Activated CD4-positive, alpha-beta T cell treated with anti-CD3 and anti-CD28 coated beads, Interleukin-2, amount 50 U/mL, for 48 hours (primary cell): ENCODE data around the gene TK2.

Experiments used
- DNase-seq, 2 experiments: peaks; one replicate each; pipeline ENCODE4 v3.0.0-alpha.2; 2020

The TK2 gene

DNA sequence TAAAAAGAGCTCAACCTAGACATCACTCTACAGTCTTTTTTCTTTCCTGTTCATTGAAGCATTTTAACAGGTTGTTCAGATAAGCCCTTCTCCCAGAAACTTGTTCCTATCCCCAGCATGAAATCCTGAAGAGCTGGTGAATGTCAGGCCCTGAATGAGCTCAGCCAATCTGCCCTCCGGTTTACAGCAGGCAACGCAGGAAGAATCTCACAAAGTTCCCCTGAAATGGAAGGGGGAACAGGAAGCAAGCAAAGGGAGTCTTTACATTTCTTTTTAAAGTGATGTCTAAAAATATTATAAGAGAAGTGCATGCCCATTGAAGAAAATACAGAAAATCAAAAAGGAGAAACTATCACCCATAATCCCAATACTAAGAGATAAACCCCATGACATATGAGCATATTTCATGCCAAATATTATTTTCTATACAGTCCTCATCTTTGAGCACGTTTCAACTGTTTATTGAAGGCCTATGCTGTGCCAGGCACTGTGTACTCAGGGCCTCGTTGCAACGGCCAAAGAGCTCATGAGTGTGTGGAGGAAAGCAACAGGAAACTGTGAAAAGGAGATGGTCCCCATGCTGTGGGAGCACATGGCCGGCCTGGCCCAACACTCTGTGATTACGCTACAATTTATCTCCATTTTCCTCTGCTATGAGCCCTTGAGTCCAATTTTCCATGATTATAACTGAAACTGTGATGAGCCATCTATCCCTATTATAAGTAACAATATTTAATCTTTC is 5.7 kb downstream of the TK2 start:
- DNase-seq = no peak

DNA sequence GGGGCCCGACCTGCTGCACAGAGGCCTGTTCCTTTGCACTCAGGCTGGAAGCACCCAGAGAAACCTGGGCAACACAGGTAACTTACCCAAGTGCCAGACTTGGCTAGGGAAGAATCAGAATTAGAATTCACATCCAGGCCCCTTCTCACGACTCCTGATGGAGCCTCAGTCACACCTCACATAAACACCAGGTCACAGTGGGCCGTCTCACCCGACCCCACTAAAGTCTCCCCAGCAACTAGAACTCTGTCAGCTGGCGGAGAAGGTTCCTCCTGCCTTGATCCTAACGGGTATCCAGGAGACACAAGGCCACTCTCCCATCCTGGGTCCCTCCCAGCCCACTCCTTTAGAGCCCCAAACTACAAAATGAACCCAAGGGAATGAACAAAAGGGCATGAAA is 6.4 kb downstream of the TK2 start:
- no peak for DNase-seq

DNA sequence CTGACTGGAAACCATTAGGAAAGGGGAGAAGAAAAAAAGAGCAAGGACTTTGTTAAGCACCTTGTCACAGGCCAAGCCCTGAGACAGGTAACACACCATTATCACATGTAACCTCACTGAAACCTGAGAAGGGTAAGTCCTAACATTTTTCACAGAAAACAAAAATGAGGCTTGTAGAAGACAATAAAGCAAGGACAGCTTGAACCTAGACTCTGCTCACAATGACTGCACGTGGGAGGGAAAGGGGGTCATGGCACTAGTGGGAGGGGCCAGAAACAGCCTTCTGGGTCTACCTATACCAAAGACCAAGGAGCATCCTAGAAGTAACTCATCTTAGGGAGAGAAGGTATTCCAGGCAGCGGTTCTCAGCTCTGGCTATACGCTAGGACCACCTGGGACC is 7.5 kb downstream of the TK2 start:
- no peak for DNase-seq

DNA sequence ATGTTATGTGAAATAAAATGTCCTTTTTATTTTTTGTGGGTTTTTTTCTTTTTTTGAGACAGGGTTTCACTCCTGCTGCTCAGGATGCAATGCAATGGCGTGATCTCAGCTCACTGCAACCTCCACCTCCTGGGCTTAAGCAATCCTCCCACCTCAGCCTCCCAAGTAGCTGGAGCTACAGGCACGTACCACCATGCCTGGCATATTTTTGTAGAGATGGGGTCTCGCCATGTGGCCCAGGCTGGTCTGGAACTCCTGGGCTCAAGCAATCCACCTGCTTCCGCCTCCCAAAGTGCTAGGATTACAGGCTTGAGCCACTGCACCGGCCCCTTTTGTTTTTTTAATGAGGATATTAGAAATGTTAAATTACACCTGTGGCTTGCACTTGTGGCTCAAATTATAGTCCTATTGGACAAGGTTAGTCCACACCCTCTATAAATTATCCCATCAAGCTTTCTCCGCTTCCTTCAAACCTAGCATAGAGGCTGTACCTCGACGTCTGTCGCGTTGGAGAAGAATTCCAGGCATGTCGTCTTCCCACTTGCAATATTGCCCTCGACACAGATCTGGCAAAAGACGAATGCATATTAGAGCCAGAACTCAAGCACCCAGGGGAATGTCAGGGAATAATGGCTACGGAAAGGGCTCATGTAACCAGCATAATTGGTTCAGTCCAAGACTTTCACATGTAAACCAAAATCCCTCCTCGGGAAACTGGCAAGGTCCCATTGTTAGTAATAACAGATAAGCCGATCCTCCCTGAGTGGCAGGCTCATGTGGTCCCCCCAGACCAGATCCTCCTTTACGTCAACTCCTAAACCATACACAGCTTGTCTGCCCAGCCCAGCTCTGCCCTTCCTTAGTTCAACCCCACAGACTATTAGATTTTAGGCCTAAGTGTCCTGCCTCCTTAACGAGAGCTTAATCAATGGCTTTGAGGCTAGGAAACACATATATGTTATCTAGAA is 8.2 kb downstream of the TK2 start:
- DNase-seq = no peak

DNA sequence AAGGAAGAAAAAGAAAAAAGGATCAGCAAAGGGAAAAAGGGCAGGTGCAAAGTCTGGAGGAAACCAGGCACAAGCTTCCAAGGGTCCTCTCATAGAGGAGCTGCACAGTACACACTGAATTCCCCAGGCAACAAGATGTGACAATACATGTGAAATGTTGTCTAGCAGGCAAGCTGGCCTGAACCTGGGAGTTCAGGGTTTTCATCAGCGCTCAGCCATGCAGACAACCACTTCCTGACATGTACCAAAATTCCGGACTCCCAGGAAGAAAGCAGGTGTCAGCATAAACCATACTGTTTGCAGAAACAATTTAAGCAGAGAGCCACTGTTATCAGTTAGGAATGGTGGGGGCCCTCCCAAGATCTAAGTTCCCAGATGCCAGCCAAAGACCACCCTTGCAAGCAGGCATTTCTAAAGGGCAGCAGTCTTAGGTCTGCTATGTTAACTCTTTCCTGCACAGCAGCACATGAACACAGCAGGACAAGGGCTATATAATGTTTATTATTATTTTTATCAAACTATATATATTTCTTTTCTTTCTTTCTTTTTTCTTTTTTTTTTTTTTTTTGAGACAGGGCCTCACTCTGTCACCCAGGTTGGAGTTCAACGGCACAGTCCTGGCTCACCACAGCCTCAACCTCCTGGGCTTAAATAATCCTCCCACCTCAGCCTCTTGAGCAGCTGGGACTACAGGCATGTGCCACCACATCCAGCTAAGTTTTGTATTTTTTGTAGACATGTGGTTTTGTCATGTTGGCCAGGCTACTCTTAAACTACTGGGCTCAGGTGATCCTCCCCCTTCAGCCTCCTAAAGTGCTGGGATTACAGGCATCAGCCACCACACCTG is 10.1 kb downstream of the TK2 start:
- DNase-seq = no peak

DNA sequence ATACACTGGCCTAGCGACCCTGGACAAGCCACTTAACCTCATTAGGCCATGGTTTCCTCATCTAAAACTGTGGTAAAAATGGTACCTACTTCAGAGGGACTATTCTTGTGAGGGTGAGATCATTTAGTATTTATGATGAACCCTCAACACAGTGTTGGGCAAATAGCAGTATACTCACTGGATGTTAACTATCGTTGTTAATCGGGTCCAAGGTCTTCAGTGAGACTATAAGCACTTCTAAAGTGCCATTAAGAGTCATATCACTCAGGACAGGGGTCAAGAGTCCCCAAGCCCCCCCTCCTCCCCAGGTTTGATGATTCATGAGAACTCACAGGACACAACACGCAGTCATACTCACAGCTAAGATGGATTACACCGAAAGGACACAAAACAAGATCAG is 11.0 kb downstream of the TK2 start:
- no peak for DNase-seq

DNA sequence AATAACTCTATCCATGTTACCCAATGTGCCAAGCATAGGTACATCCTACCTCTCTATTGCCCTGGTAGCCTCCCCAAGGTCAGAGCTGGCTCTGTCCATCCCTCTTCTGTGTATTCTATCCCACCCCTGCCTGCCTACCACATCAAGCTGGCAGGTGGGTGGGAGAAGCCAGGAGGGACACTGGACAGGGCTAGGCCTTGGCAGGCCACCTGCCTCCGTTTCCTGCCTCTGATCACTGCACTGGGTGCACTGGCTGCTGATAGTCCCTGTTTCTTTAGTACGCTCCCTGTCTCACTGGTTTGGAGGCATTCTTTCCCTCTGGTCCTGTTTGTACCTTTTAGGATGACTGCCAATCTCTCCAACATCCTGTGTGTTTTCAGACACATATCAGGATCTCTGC is 12.7 kb downstream of the TK2 start:
- no peak for DNase-seq

DNA sequence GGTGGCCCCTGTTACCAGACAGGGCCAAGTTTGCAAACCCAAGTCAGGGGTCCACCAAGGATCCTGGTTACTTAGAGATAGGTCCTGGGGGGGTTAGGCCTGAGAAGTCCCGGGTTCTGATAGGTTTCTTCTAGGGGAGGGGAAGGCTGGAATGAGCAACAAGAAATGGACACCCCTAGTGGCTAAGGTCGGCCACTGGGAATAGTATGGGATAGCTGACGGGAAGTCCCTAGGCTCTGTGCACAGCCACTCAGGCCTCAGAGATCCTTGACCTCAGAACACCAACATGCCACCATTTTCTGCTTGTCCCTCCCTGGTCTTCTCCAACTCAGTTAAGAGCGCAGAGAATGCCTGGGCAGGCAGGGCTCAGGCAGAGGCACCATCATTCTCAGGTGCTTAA is 13.4 kb downstream of the TK2 start:
- no peak for DNase-seq

DNA sequence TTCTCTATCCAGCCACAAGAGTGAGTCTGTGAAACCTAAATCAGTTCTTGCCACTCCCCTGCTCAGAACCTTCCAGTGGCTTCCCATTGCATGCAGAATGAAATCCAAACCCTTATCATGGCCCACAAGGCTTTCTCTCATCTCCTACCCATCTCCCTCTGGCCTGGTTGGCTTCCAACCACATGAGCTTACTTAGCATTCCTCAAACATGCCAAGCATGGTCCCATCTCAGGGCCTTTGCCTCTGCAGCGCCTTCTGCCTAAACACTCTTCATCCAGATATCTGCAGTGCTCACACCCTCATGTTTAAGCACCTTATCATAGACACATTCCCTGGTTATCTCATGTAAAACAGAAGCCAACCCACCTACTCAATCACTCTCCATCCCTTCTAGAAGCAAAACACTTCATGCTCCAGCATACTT is 15.5 kb downstream of the TK2 start:
- DNase-seq = no peak

DNA sequence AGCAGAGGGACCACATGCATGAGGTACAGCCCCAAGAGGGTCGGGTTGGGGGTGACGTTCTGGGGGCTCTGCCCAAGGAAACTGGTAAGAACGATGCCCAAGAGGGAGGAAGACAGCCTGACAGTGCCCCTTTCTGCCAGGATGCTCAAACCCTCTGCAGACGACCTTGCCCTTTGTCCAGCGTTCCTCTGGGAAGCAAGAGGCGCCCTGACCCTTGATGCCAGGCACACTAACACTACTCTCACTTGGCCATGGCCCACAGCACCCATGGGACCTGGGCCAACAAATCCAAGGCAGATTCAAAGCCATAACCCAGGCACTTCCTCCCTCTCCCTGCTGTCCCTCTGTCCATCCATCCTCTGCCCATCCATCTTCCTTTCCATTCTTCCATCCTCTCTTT is 20.4 kb downstream of the TK2 start:
- no peak for DNase-seq

DNA sequence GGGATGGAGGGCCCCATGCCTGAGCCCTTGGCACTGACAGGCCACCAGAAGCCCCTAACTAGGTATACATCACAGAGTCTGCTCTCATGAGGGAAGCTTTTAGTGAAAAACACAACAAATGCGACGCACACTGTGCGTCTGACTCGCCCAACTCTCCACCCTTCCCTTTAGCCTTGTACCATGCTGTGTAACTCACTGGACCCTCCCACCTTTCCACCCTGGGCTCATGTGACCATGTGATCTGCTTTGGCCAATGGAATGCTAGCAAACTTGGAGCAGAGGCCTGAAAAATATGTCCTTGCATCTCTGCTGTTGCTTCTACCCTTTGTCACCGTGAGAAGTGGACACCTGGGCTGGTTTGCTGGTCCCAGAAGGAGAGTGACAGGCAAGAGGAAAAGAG is 21.6 kb downstream of the TK2 start:
- DNase-seq = no peak

DNA sequence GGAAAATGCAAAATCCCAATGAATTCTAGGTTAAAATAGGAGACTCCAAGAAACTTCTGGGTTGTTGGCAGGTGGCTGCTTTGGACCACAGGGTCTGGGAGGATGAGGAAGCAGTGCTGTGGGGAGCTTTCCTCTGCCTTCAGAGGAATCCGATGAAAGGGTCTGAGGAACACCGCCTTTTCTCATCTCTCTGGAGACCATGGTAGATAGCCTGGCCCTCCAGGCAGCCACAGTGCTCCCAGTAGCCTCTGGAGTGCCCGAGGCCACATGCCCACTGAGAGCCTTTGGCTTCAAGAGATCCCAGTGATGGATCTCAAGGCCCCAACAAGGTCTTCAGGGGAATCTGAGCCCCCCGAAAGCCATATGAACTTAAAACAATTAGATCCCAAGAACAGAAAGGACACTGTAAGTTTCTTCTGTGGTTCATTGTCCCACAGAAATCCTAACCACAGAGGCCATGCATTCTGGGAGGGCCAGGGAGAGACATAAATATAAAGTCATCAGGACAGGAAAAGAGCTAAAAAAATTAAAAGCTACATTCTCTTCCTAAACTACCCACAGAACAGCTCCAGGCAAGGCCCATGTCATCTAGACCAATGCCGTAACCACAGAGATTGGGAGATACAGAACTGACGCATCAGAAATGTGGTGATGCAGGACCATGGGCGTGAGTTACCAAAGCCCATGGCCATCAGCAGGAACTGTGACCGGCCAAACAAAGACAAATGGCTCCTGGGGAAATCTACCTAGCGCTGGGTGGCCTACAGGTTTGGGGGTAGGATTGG is 24.3 kb downstream of the TK2 start:
- no peak for DNase-seq

DNA sequence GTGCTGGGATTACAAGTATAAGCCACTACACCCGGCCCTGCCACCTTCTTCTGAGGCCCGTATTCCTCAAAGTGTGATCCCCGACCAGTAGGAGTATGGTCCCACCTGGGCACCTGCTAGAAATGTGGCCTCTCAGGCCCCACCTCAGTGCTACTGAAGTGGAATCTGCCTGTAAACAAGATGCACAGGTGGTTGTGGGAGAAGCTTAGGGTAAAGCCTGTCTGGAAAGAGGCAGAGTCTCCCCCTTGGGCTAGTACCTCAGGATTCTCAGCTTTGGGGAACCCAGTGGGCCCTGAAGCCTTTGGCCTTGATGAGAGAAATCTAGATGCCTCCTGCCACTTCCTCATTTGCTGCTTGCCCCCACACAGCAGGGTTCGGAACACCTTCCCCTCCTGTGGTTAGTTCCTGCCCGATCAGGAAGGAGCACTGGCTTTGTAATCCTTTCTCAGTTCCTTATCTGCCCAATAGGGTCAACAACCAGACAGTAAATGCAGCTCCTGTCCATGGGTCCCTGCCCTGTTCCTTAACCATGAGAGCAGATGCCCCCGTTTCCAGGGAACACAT is 25.2 kb downstream of the TK2 start:
- DNase-seq = peak; percentile 23 to 38

DNA sequence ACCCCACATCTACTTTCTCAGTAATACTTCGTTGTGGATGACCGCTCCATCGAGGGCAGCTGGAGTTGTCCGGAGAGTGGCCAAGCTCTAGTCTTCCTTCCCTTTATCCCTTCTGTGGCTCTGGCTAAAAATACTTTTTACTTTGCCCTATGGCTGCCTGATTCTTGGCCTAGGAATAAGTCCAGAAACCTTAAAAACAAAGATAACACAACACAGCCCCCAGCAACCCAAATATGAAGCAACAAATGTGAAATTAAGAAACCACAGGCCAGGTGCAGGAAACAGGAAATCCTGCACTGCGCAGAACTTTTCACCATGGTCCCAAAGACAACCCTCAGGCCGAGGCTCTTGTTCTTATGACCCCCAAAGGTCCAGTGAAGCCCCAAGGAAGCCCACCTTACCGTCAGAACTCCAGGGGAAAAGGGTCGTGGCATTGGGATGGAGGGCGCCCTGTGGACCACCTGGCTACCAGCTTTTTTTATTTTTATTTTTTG is 26.0 kb downstream of the TK2 start:
- DNase-seq = peak in 1 of 2 experiments; percentile 25

DNA sequence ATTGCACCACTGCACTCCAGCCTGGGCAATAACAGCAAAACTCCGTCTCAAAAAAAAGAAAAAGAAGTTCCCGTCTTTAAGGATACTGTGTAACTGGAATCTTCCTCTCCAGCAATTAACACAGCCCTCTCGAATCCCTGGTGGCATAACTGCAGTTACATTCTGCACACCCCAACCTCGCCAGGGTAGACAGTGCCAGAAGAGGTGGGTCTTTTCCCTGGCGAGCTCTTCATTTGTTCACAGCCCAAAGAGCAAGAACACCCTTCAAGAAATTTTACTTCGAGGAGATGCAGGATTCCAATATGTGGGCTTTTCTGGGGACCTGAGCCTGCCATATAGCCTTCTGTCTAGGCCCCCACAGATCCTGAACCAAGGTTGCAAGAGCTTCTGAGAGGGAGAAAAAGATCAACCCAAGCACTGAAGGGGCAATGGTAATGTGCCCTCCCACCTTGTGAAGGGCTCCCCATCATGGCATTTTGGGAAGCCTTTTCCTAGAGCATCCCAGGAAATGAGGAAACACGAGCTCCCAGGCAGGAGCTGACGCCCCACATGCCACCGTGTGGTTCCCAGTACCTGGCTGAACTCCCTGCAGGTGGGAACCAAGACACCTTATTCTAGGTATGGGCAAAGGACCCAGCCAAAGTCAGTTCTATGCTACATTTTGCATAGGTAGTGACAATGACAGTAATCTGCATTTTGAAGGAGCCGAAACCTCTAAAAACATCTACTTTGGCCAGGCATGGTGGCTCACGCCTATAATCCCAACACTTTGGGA is 26.9 kb downstream of the TK2 start:
- DNase-seq = no peak

DNA sequence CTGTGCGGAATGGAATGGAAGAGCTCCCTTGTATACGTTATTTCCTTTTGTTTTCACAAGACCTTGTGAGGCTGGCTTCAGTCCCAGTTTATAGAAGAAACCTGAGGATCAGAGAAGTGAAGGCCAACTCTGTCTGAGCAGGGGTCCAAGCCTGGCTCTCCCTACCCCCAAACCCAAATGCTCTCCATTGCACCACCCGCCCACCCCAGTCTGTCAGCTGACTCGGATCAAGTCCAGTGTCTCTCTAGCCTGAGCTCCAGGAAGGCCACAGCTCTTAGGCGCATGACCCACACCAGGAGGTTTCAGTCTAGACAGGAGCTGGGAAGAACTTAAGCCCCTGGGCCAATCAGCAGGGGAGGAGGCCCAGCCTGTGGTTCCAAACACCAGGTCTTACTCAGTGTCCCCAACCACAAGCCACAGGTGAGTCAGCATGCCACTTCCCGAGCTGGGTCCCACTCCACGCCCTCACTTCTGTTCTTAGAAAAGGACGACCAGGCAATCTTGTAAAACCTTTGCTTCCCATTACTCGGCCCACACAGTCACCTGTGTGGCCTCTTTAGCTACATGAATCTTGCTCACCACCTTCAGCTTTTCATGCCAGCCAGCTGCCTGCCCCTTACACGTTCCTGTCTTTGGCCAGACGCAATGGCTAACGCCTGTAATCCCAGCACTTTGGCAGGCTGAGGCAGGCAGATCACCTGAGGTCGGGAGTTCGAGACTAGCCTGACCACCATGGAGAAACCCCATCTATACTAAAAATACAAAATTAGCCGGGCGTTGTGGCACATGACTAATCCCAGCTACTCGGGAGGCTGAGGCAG is 27.8 kb downstream of the TK2 start:
- peak; percentile 96 to 98 for DNase-seq

DNA sequence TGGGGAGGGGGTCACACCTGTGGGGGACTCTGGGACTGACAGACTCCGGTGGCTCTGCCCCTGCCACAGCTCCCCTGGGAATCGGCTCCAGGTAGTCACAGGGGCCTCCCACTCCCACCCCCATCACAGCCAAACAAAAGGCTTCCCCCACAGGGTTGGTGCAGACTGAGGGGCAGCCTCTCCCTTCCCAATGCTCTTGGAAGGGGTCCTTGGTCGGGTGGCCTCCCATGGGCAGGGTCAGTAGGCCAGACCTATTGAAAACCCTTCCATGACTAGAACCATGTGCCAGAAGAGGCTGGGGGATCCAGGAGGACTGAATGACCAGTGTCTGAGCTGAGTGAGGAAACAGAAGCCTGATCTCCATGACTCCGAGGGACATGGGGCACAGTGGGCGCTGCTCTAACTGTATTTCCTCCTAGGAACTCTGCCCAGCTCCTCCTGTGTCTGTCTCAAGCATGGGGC is 28.6 kb downstream of the TK2 start:
- no peak for DNase-seq

DNA sequence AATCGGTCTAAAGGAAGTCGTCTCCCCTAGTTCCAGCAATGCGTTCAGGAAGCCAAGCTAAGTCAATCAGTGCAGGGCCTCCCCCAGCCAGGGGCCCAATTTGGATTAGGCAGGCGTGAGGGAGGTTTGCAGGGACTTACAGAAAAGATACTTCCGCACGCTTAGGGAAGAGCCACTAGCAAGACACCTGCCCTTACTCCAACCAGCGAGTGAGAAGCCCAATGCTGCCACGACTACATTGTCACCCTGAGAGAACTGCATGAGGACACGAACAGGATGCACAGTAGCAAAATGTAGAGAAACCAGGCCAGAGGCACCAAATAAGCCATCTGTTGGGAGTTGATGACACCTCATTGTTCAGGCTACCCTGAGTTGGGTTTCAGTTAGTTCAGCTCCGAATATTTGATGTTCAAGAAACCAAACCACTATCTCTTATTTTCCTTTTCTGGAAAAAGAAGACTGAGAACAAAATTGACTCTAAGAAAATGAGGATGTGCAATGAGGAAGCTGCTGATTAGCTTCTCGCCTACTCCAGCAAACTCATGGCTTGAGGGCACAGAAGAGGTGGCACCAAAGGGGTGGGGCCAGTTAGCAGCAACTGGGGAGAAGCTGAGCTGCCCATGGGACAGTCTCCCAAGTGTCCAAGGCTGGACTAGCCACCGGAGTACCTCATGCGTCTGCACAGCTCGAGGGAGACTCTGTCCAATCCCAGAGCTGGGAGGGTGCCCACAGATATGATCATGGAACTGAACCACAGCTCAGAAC is 29.3 kb downstream of the TK2 start:
- peak in 1 of 2 experiments; percentile 32 for DNase-seq
